ENCODE data around the gene CRELD2.

- no peak for TF ChIP-seq TCF7 (IDR thresholded peaks at IDR 0.05; ENCODE audit: low read depth)
- TF ChIP-seq ZNF3 (CRISPR knock-in tag; IDR thresholded peaks at IDR 0.05), result no peak
- no peak for TF ChIP-seq HHEX (CRISPR knock-in tag; IDR thresholded peaks at IDR 0.05)
- no peak for TF ChIP-seq ZNF557 (CRISPR knock-in tag; IDR thresholded peaks at IDR 0.05)
- no peak for TF ChIP-seq CTCF (CRISPR knock-in tag; IDR thresholded peaks at IDR 0.05)
- no peak for TF ChIP-seq BRF2 (CRISPR knock-in tag; IDR thresholded peaks at IDR 0.05)
- TF ChIP-seq GLI4 (CRISPR knock-in tag; IDR thresholded peaks at IDR 0.05; ENCODE audit: borderline replicate concordance), result no peak
- TF ChIP-seq RXRA (CRISPR knock-in tag; IDR thresholded peaks at IDR 0.05), result no peak
These were observed 5.4 kb upstream of the CRELD2 start for GRCh38 chr22:49913026-49913425.

Measured in HepG2 (cell line).